Mammary epithelial cell (primary cell): ENCODE results near the gene GALNTL6.

Experiments used
- CTCF ChIP-seq, 2 donors: IDR thresholded peaks in 1 of 2; conservative IDR thresholded peaks in 1 of 2; 2 replicates each; pipeline ENCODE4 v1.5.1; 2011 to 2012; ENCODE audit warnings: inconsistent platforms in 2 of 2, low read length in 2 of 2, mild to moderate bottlenecking in 2 of 2, control low read depth in 1 of 2, low read depth in 1 of 2; ENCODE audit not compliant: insufficient read depth in 1 of 2; ENCODE audit errors: extremely low read depth in 1 of 2
- EZH2 ChIP-seq: IDR thresholded peaks from 2 replicates; pipeline ENCODE4 v1.6.1; 2012; ENCODE audit warnings: low read length, inconsistent platforms, borderline replicate concordance

GRCh38 chr4:172481802-172482508 is 668.8 kb downstream of the GALNTL6 start:
- TF ChIP-seq CTCF (conservative IDR thresholded peaks at IDR 0.05 in 1 of 2, IDR thresholded peaks at IDR 0.05 in 1 of 2; ENCODE audit: extremely low read depth in 1 of 2, insufficient read depth in 1 of 2, low read depth in 1 of 2, low read length in 2 of 2) (no peak), EZH2 (no peak)
